Measurements from ENCODE around the gene MCM8.

DNA sequence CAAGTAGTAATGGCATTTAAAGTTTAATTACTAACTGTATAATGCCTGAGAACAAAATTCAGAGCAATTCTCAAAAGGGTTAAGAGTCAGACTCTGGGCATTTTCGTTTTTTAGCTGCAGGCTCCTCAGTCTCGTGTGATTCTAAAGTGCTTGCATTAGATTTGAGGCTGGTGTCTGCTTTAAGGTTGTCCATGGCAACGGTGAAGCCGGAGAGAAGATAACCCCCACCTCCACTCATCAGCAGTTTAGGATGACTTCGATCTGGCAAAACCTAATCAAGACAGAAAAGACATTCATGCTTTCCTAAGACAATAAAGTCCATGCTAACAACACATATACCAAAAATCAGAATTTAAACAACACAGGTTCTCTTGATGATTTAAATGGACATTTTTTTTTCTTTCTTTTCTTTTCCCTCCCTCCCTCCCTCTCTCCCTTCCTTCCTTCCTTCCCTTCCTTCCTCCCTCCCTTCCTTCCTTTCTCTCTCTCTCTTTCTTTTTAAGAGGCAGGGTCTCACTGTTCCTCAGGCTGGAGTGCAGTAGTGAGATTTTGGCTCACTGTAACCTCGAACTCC lies 11.9 kb upstream of the MCM8 start:
- TF ChIP-seq, protein P1, sequence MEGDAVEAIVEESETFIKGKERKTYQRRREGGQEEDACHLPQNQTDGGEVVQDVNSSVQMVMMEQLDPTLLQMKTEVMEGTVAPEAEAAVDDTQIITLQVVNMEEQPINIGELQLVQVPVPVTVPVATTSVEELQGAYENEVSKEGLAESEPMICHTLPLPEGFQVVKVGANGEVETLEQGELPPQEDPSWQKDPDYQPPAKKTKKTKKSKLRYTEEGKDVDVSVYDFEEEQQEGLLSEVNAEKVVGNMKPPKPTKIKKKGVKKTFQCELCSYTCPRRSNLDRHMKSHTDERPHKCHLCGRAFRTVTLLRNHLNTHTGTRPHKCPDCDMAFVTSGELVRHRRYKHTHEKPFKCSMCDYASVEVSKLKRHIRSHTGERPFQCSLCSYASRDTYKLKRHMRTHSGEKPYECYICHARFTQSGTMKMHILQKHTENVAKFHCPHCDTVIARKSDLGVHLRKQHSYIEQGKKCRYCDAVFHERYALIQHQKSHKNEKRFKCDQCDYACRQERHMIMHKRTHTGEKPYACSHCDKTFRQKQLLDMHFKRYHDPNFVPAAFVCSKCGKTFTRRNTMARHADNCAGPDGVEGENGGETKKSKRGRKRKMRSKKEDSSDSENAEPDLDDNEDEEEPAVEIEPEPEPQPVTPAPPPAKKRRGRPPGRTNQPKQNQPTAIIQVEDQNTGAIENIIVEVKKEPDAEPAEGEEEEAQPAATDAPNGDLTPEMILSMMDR (conservative IDR thresholded peaks at IDR 0.05; ENCODE audit: low read depth, low read length) = no peak
- no peak for TF ChIP-seq EZH2 (IDR thresholded peaks at IDR 0.05; ENCODE audit: low read length, unreplicated experiment)
- TF ChIP-seq EZH2phosphoT487 (IDR thresholded peaks at IDR 0.05; ENCODE audit: borderline replicate concordance, low read length) = no peak

Measured in PC-3 (cell line).